ENCODE measurements around the gene RGP1. TPM values are rescaled to one million over a fixed set of nuclear protein-coding genes. Genes with fewer than 3 reads are reported as not detected.

The RGP1 gene
- polyA plus RNA-seq, 1 experiment = 20.2 TPM

GRCh38 chr9:35703906-35704672 is 45.0 kb upstream of the RGP1 start:
- no peak for DNase-seq (ENCODE audit: low read depth, low spot score)
- ChIA-PET POLR2A (interaction anchor here (1.1 kb wide), 1 partner anchor 14 kb away, joined by 9 read pairs; no protein-coding TSS in a partner anchor), CTCF (interaction anchor here (7.5 kb wide), 1 partner anchor 8 kb away, joined by 48 read pairs; no protein-coding TSS in a partner anchor)
- Histone ChIP-seq H3K27me3 (ENCODE audit: control insufficient read depth, insufficient read depth, low read length) (no peaks in the 10 kb centered on the region), H3K27ac (ENCODE audit: low read depth, low read length) (no peak overlapping the region), H3K9me3 (ENCODE audit: control insufficient read depth, insufficient read depth, low read length) (no peaks in the 10 kb centered on the region), H3K4me3 (ENCODE audit: low read depth, low read length) (no peak overlapping the region)
- TF ChIP-seq CTCF (IDR thresholded peaks at IDR 0.05; ENCODE audit: low read depth, low read length) = no peak

DNA sequence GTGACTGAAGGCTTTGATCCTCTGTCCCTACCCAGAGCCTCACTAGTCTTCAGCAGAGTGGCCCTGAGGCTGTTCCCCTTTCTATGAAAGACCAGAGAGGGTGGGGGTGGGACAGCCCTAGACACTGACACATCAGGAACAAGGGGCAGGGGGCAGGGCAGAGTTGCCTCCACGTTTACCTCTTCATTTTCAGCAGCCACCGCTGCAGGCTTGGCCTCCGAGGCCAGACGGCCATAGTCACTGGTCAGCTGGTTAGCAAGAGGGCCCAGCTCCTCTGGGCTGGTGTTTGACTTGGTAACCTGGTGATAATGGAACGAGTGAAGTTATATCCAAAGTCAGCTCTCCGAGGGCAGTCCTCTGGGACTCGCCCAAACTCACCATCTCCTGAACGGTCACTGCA is 43.7 kb upstream of the RGP1 start:
- CTCF ChIA-PET = interaction anchor here (7.5 kb wide), 1 partner anchor 9 kb away, joined by 48 read pairs; no protein-coding TSS in a partner anchor
- TF ChIP-seq CTCF (IDR thresholded peaks at IDR 0.05; ENCODE audit: low read depth, low read length) = no peak
- no peaks in the 10 kb centered on the region for H3K27me3 ChIP-seq (ENCODE audit: control insufficient read depth, insufficient read depth, low read length)
- DNase-seq (ENCODE audit: low read depth, low spot score) = no peak
- no peak overlapping the region for H3K27ac ChIP-seq (ENCODE audit: low read depth, low read length)
- no peaks in the 10 kb centered on the region for H3K9me3 ChIP-seq (ENCODE audit: control insufficient read depth, insufficient read depth, low read length)
- POLR2A ChIA-PET = interaction anchor here (0.8 kb wide), 1 partner anchor 75 kb away, joined by 6 read pairs; no protein-coding TSS in a partner anchor
- H3K4me3 ChIP-seq (ENCODE audit: low read depth, low read length) = no peak overlapping the region

DNA sequence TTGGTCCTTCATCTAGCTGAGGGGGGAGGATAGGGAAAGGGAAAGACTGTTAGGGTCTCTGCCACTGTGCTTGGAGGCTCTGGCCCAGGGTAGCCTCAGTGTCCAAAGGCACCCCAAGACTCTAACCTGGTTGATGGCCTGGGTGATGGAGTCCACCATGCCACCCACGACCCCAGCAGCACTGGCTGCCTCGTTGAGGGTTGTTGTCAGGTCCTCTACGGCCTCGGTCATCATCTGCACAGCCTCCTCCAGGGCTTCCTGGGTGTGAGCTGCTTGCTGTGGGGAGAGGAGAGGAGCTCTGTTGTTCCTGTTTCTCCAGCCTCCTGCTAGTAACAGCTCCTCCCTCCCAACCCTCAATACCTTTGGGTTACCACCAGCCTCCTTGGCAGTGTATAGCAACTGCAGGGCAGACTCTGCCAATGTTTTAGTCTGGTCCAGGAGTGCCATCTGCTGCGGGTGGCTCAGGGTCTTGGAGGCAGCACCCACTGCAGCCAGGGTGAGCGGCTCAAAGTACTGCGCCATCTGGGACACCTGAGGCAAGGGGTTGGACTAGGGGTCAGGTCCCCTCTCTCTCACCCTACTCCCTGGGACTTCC is 43.2 kb upstream of the RGP1 start:
- H3K9me3 ChIP-seq (ENCODE audit: control insufficient read depth, insufficient read depth, low read length) = no peaks in the 10 kb centered on the region
- no peaks in the 10 kb centered on the region for H3K27me3 ChIP-seq (ENCODE audit: control insufficient read depth, insufficient read depth, low read length)
- no peak overlapping the region for H3K27ac ChIP-seq (ENCODE audit: low read depth, low read length)
- no peak overlapping the region for H3K4me3 ChIP-seq (ENCODE audit: low read depth, low read length)
- no peak for TF ChIP-seq CTCF (IDR thresholded peaks at IDR 0.05; ENCODE audit: low read depth, low read length)
- POLR2A ChIA-PET = interaction anchor here (1.2 kb wide), 1 partner anchor 11 kb away, joined by 8 read pairs; no protein-coding TSS in a partner anchor
- no peak for DNase-seq (ENCODE audit: low read depth, low spot score)
- CTCF ChIA-PET = interaction anchor here (7.5 kb wide), 1 partner anchor 10 kb away, joined by 48 read pairs; no protein-coding TSS in a partner anchor

GRCh38 chr9:35706951-35707350 is 42.1 kb upstream of the RGP1 start:
- Histone ChIP-seq H3K27ac (ENCODE audit: low read depth, low read length) (no peak overlapping the region), H3K9me3 (ENCODE audit: control insufficient read depth, insufficient read depth, low read length) (no peaks in the 10 kb centered on the region), H3K4me3 (ENCODE audit: low read depth, low read length) (no peak overlapping the region), H3K27me3 (ENCODE audit: control insufficient read depth, insufficient read depth, low read length) (no peaks in the 10 kb centered on the region)
- DNase-seq (ENCODE audit: low read depth, low spot score) = no peak
- CTCF ChIA-PET = interaction anchor here (1.2 to 7.5 kb wide), 2 partner anchors 11 to 60 kb away, joined by 3 to 48 read pairs; no protein-coding TSS in a partner anchor
- TF ChIP-seq CTCF (IDR thresholded peaks at IDR 0.05; ENCODE audit: low read depth, low read length) = no peak
- POLR2A ChIA-PET = interaction anchor here (1.2 to 1.8 kb wide), 2 partner anchors 12 to 21 kb away, joined by 5 to 8 read pairs; no protein-coding TSS in a partner anchor

All from AG04450 (cell line).